RWPE2 (cell line): ENCODE results near the gene POU6F1.

Source experiments
- ATAC-seq: fragments of 200-7000 bp; cut with Tn5 transposase; 3 replicates; pipeline ENCODE4 v1.9.1; 2021; ENCODE audit warnings: low read depth
- DNase-seq: peaks from one replicate; pipeline ENCODE4 v3.0.0-alpha.2; 2020; ENCODE audit warnings: low spot score
- H3K27ac ChIP-seq: fragments of 450-650 bp; 2 replicates; pipeline ENCODE4 v1.5.1; 2017; ENCODE audit warnings: mild to moderate bottlenecking; ENCODE audit not compliant: poor library complexity, severe bottlenecking
- H3K27me3 ChIP-seq: fragments of 250-450 bp; sonication (Bioruptor Pico); 2 replicates; pipeline ENCODE4 v1.5.1; 2021; ENCODE audit warnings: mild to moderate bottlenecking, moderate library complexity; ENCODE audit not compliant: insufficient read depth, poor library complexity, severe bottlenecking
- H3K36me3 ChIP-seq: fragments of 250-450 bp; sonication (Bioruptor Pico); 2 replicates; pipeline ENCODE4 v1.5.1; 2020; ENCODE audit warnings: low read depth, mild to moderate bottlenecking, moderate library complexity
- H3K4me1 ChIP-seq: fragments of 250-450 bp; sonication (Bioruptor Pico); 2 replicates; pipeline ENCODE4 v1.5.1; 2021; ENCODE audit warnings: mild to moderate bottlenecking, moderate library complexity; ENCODE audit not compliant: insufficient read depth, poor library complexity, severe bottlenecking
- H3K4me3 ChIP-seq: fragments of 250-450 bp; sonication (Bioruptor Pico); 2 replicates; pipeline ENCODE4 v1.5.1; 2021; ENCODE audit warnings: mild to moderate bottlenecking, moderate library complexity; ENCODE audit not compliant: severe bottlenecking
- H3K9me3 ChIP-seq: fragments of 250-450 bp; sonication (Bioruptor Pico); 2 replicates; pipeline ENCODE4 v1.5.1; 2021; ENCODE audit warnings: mild to moderate bottlenecking, moderate library complexity; ENCODE audit not compliant: severe bottlenecking
- CTCF ChIP-seq: fragments of 450-650 bp; IDR thresholded peaks from one replicate; pipeline ENCODE4 v1.5.1; 2017; ENCODE audit warnings: mild to moderate bottlenecking, moderate library complexity; ENCODE audit not compliant: poor library complexity, severe bottlenecking

The POU6F1 gene

GRCh38 chr12:51174501-51174900 lies 43.4 kb downstream of the POU6F1 start:
- H3K27ac ChIP-seq: no peak overlapping the region
- no peak for ATAC-seq
- no peak for TF ChIP-seq CTCF

GRCh38 chr12:51172515-51173431 lies 45.1 kb downstream of the POU6F1 start, which contains the start of gene TFCP2:
Gene TFCP2 (minus strand): TSS chr12:51173135. CDS start chr12:51172422, 713 bp downstream.
- peak within 1 kb of the TSS; percentile 75 for H3K27ac ChIP-seq
- H3K9me3 ChIP-seq: no peaks in the 10 kb centered on the region
- peaks cover 14% of the 10 kb centered on the region; the same call in 1 of the 2 replicates for H3K36me3 ChIP-seq
- ATAC-seq (peak; percentile 92), DNase-seq (peak; percentile 95)
- no peak for TF ChIP-seq CTCF
- no peaks in the 10 kb centered on the region for H3K27me3 ChIP-seq
- H3K4me1 ChIP-seq: peaks cover 13% of the 10 kb centered on the region
- H3K4me3 ChIP-seq: peak within 1 kb of the TSS; percentile 66

More at GRCh38 chr12:51174501-51174900, 43.4 kb downstream of the POU6F1 start:
- Histone ChIP-seq H3K27me3 (no peaks in the 10 kb centered on the region), H3K9me3 (no peaks in the 10 kb centered on the region), H3K4me3 (no peak overlapping the region), H3K4me1 (peaks cover 13% of the 10 kb centered on the region), H3K36me3 (peaks cover 13% of the 10 kb centered on the region; the same call in 1 of the 2 replicates)
- DNase-seq: no peak

GRCh38 chr12:51171884-51172514 lies 45.9 kb downstream of the POU6F1 start:
- no peak for TF ChIP-seq CTCF
- Histone ChIP-seq H3K9me3 (no peaks in the 10 kb centered on the region), H3K4me1 (peaks cover 13% of the 10 kb centered on the region), H3K27me3 (no peaks in the 10 kb centered on the region), H3K27ac (peak overlapping the region; percentile 75), H3K4me3 (peak overlapping the region; percentile 66), H3K36me3 (peaks cover 18% of the 10 kb centered on the region; the same call in 1 of the 2 replicates)
- ATAC-seq (peak; percentile 23), DNase-seq (no peak)

- H3K4me1 ChIP-seq: no peaks in the 10 kb centered on the region
- H3K27me3 ChIP-seq: no peaks in the 10 kb centered on the region
- ATAC-seq (no peak), DNase-seq (no peak)
- H3K27ac ChIP-seq: no peak overlapping the region
- no peak overlapping the region for H3K4me3 ChIP-seq
- TF ChIP-seq CTCF: no peak
- H3K36me3 ChIP-seq: peaks cover 17% of the 10 kb centered on the region; the same call in 1 of the 2 replicates
- H3K9me3 ChIP-seq: no peaks in the 10 kb centered on the region
Measured at GRCh38 chr12:51163795-51164194, 54.1 kb downstream of the POU6F1 start.
